Measurements from ENCODE around the gene TNIK. TPM values are rescaled to one million over a fixed set of nuclear protein-coding genes. Genes with fewer than 3 reads are reported as not detected.

TNIK gene
- polyA plus RNA-seq, 3 donors, result 16.5 to 22.3 (median 18.0) TPM

DNA sequence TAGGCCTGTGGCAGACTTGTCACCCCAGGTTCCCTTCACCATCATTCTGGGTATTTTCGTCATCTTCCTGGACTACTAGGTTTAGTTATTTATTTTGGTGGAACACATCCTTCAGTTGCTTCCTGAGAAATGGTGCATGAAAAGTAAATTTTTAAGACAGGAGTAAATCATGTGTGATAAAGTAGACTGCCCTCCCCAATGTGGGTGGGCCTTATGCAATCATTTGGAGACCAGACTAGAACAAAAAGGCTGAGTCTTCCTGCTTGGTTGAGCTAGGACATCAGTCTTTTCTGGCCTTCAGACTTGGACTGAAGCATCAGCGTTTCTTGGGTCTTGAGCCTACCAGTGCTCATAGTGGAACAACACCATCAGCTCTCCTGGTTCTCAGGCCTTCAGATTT lies 382.9 kb downstream of the TNIK start:
- DNase-seq (ENCODE audit: low read depth in 3 of 3, low spot score in 2 of 3), result no peak

DNA sequence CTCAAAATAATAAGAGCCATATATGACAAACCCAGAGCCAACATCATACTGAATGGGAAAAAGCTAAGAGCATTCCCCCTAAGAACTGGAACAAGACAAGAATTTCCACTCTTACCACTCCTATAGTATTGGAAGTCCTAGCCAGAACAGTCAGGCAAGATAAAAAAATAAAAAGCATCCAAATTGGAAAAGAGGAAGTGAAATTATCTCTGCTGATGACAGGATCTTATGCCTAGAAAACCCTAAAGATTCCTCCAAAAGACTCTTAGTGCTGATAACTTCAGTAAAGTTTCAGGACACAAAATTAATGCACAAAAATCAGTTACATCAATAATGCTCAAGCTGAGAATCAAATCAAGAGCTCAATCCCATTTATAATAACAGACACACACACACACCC lies 387.8 kb downstream of the TNIK start:
- no peak for DNase-seq (ENCODE audit: low read depth in 3 of 3, low spot score in 2 of 3)

DNA sequence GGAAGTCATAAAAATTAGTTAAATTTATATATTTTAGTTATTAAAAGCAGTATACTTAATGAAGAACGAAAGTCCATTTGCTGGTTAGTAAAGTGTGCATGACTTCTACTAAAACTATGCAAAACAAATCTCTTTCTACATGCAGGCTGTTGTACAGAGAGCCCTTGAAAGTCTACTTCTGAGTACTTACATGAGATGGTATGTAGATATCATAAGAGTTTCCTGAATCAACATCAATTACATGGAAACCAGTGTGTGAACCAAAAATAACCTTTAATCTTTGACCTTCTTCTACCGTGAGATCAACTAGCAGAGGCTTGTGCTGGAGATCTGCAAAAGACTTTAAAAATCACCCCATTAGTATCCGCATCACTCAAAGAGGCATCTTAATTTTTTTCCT lies 391.5 kb downstream of the TNIK start:
- no peak for DNase-seq (ENCODE audit: low read depth in 3 of 3, low spot score in 2 of 3)

DNA sequence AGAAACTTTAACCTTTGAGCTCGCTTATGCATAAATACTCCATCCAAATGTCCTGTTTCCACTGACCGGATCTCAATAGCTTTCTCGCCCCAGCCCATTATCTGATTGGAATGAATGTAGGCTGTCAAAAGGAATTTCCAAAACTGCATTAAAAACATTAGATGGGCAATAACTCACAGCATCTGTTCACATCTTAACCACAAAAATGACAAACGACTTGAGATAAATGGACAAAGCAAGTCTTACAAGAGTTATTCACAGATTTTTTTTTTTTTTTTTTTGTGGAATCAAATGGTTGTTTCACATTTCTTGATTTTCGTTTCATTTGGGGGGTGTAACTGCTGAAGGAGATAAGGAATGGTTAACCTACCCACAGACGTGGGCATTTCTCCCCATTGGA lies 394.0 kb downstream of the TNIK start:
- DNase-seq (ENCODE audit: low read depth in 3 of 3, low spot score in 2 of 3), result no peak

DNA sequence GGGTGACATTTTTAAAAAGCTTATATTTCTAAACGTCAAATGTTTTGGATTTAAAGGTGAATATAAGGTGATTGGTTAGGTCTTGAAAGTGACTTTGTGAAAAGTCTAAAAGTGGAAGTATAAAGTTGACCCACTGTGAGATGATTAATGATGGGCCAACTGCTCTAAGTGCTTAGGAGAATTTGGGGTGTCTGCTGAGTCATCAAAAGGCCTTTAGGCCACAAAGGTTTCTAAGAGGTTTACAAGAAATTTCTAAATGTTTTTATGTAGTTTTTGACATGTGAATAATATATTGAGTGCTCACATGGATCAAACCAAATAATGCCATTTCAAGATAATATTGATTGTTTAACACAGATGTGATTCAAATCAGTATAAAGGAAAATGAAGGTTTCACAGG lies 394.5 kb downstream of the TNIK start:
- DNase-seq (ENCODE audit: low read depth in 3 of 3, low spot score in 2 of 3), result no peak

DNA sequence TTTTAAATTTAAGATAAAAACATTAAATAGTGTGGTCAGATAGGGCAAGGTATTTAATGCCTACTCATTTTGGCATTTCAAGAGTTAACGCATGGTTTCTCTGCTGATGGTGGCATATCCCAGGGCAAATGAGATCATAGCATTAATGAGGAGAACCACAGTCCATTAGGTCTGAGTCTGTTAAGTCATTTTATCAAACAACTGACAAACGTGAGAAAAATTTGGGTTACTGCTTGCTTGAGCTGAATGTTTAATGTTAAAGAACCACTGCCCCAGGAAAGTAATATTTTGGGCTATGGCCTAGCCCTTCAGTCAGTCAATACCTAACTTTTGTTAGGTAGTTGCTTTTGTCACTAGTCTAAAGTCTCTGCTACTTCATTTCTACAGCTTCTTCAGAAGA lies 395.7 kb downstream of the TNIK start:
- DNase-seq (ENCODE audit: low read depth in 3 of 3, low spot score in 2 of 3), result no peak

DNA sequence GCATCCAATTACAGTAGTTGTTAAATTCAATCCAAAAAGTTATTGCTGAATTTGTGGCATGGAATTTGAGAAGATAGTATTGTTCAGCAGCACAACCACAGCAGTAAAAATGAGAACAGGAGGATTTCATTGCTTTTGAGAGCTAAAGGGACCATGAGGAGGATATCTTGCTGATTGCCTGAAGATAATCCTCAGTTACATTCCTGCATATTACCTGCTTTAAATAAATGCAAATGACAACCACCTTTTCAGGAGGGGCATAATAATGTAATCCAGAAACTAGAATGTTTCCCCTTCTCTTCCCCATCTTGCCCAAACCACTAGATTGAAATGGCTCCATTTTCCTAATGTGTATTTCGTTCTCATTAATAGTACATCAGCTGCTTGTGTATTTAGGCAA lies 398.5 kb downstream of the TNIK start:
- DNase-seq (ENCODE audit: low read depth in 3 of 3, low spot score in 2 of 3), result no peak

DNA sequence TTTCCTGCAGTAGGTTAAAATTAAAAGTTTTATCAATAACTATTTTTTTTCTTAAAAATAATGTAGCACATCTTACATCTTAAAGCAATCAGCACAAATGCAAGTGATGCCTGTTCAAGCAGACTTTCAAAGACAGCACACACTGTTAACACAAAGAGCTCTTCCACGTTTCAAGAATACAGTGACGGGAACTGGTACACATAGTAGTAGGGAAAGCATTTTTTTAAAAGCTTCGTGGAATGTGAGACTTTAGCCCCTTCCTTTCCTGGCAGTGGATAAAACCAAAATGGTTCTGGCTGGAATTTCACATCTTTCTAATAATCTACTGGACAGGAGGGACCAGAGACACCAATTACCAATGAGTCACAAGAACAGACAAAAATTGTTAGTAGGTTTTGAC lies 400.2 kb downstream of the TNIK start:
- no peak for DNase-seq (ENCODE audit: low read depth in 3 of 3, low spot score in 2 of 3)

DNA sequence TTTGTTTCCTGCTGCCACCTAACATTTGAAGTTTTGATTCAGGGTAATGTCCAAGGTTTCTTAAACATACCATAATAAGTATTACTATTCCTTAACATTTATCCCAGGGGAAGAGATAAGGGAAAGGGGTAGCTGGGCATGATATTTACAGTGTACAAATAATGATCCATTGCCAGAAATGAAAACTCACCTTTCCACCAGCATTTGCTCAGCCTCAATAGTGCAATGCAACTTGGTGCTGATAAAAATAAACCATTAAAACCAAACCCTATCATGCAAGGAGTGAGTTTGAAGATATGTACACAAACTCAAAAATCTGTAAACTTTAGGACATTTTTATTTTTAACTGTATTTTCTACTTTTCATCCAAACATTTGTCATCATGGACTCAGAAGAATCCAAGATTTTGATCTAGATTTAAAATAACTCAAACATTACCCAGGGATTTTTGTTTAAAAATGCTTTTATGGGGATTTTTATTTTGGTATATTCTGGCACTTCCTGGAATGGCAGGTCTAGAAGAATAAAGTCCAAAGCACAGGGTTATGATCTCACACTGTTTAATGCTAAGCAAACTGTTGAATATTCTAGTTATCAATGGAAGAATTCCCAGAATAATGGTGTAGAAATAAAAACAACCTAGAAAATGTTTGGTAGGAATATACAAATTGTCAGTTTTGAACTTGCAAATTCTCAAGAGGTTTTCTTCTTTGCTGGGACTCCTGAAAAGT lies 401.2 kb downstream of the TNIK start:
- DNase-seq (ENCODE audit: low read depth in 3 of 3, low spot score in 2 of 3), result no peak

DNA sequence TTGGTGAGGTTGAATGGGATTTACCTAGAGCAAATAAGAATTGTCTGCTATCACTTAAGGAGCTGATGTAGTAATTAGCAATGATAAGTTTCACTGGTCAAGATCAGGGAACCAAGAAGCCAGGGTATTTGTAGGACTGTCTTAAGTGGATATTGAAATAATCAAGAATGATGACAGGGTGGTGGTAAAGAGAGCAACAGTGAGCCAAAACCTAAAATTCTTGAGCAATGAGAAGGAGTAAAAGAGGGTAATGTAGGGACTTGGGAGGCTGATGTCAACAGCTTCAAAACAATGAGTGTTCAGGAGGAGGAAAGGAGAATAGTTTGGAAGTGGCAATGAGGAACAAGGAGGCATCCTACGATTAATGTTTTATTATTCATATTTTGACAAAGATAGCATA lies 402.1 kb downstream of the TNIK start:
- no peak for DNase-seq (ENCODE audit: low read depth in 3 of 3, low spot score in 2 of 3)

DNA sequence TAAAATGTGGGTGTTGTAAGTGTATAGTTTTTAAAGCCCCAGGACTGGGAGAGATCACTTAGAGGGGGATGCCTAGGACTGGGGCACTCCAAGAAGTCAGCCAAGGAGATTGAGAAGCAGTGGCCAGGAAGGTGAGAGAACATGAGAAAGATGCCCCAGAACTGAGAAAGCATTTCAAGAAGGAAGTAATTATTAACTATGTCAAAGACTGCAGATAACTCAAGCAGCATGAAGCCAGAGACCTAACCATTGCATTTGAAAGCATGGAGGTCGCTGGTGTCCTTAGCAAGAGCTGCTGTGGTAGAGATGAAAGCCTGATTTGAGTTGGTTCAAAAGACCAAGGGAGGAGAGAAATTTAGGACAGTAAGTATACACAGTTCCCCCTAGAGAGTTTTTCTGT lies 403.1 kb downstream of the TNIK start:
- DNase-seq (ENCODE audit: low read depth in 3 of 3, low spot score in 2 of 3), result no peak

DNA sequence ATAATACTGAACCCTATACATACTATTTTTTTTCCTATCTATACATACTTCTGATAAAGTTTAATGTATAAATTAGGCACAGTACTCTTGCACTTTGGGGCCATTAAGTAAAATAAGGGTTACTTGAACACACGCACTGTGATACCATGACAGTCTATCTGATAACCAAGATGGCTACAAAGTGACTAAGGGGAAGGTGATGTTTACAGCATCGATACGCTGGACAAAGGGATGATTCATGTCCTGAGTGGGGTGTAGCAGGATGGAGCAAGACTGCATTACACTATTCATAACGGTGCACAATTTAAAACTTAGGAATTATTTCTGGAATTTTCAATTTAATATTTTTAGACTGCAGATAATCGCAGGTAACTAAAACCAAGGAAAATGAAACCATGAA lies 403.7 kb downstream of the TNIK start:
- DNase-seq (ENCODE audit: low read depth in 3 of 3, low spot score in 2 of 3), result no peak

DNA sequence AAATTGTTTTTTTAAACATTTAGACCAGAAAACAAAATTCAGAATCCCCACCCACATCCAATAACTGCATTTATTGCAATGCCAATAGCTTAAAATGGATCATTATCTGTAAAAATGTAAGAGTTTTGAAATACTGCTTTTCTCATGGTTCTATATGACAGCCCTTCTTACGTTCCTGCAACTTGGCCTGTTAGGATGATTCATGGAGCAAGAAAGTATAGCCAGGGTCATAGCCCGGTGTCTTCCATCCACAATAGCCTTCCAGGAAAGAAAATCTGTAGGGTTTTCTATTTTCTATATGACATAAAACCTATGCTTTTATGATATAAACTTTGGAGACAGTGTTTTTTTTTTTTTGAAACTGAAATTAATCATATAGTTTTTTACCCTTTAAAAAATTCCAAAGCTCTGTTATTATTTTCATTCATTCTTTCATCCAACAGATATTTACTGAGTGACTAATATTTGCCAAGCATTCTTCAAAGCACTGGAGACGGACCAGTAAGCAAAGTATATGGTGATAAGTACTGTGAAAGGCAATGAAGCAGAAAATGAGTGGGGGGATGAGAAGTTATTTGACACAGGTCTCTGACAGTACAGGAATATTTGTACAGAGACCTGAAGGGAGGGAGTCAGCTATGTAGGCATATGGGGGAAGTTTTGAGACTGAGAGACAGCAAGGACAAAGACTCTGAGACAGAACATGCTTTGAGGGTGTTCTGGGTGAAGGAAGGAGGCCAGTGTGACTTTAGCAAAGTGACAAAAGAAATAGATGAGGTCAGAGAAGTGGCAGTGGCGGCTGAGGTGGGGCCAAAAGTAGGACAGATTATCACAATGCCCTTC lies 404.6 kb downstream of the TNIK start:
- no peak for DNase-seq (ENCODE audit: low read depth in 3 of 3, low spot score in 2 of 3)

DNA sequence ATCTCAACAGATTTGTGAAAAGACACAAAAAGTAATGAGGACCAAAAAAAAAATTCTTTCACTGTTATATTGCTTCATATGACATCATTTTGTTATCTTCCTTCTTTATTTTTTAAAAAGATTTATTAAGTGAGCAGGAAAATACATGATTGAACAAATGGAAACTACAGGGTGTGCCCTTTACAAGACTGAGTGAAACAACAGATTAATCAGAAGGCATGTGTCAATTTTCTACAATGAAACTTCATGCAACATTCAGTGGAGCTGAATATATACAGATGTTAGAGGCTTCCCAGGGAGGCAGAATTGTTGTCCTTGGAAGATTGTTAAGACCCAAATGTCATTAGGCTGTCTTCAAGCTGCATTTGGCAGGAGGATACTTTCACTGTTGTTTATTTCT lies 405.3 kb downstream of the TNIK start:
- DNase-seq (ENCODE audit: low read depth in 3 of 3, low spot score in 2 of 3), result no peak

DNA sequence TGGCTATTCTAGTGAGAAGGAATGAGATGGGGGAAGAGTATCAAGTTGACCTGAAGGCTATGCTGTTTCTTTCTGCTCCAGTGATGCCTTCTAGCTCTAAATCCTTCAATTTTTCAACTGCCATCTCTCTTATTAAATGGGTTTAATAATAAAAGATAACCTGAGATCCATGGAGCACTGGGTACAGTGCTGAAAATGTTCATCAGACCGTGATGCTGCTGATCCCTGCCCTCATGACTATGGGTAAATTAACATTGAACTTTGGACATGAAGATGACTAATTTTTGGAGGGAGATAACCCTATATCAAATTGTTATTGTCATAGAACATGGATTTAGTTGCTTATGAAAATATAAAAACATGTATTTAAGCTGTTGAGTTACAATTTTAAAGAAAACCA lies 406.0 kb downstream of the TNIK start:
- no peak for DNase-seq (ENCODE audit: low read depth in 3 of 3, low spot score in 2 of 3)

DNA sequence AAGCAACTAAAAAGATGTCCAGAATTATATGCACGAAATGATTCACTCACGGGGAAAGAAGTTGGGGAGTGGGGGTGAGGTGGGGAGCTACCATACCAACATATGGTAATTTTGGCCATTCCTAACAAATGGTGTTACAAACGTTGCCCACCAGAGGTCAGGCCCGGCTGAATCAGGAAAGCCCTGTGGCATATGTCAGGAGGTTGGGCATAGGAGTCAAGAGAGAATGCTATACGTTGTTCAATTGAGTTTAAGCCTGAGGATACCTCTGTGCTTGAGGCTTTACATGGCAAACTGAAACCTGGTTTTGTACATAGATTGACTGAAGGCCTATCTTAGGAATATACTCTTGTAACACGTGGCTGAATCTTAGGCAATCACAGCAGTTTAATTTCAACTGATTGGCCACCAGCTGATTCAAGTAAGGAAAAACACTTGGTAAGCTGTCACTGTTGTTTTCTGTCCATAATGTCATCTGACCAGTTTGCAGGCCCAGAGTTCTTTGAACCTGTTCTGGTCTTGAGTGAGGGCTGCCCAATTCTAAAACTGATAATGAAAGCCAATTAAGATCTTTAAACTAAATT lies 410.3 kb downstream of the TNIK start:
- DNase-seq (ENCODE audit: low read depth in 3 of 3, low spot score in 2 of 3), result no peak

DNA sequence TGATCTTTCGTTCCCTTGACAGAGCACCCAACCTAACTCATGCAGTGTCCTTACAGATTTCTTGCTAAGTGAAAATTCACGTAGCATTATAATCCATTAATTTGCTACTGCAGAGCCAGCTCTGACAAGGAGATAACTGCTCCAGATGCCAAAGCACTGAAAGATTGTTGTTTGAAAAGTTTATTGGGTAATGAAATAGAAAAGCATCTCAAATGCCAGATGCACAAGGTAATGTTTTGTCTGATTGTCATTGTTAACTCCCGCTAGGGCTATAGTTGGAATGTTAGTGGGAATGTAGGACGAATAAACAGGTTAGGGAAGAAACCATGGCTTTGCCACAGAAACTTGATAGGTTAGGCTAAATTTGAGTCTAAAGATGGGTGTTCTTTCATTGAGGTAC lies 413.4 kb downstream of the TNIK start:
- DNase-seq (ENCODE audit: low read depth in 3 of 3, low spot score in 2 of 3), result no peak

DNA sequence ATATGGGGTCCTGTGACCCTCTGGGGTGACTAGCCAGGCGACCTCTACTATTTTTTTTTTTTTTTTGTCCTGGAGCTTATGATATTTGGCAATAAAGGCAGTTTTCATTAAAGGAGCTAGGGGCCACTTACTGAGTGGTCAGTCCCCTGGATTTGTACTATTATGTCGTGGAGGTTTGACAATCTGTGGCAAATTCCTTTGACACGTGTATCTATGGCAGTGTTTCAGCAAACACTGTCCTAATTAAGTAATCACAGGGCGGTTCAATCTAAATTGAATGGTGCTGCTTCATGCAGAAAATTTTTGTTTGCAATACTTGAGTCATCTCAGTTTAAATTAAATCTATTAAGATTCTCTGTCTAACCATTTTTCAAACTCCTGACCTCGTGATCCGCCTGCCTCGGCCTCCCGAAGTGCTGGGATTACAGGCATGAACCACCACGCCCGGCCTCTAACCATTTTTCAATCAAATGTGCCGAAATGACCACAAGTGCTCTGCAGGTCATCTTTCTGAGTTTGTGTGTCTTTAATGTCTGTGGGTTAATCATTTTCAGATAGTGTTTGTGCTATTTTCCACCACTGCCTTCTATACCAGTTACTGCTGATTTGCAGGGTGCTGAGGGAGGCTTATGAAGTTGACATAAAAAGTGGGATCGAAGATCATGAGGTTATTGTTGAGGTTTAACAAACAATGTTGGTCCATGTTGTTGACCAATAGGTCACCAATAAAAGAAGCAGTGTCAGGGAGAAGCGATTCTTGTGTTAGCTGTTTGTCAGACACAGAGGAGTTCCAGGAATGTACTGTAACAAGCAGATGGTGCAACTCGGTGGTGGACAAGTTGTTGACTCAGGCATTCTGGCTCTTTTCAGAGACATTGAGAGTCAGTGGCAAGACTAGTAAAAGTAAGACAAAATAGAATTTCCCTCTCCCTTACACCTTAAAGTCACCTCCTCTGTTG lies 415.1 kb downstream of the TNIK start:
- no peak for DNase-seq (ENCODE audit: low read depth in 3 of 3, low spot score in 2 of 3)

DNA sequence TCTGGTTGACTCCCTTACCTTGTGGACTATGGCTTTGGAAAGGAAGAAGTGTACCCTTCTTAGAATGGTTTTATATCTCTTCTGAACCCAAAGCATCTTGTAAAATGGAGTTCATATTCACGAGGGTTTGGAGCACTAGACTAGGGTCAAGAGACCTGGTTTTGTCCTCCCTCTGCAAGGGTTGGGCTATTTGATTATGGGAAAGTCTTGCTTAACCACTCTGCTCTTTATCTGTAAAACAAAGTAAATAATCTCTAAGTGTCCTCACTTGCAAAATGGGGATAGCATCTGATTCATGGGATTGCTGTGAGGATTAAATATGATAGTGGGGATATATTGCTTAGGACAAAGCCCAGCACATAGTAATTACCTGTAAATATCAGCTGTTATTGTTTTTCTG lies 415.8 kb downstream of the TNIK start:
- no peak for DNase-seq (ENCODE audit: low read depth in 3 of 3, low spot score in 2 of 3)

DNA sequence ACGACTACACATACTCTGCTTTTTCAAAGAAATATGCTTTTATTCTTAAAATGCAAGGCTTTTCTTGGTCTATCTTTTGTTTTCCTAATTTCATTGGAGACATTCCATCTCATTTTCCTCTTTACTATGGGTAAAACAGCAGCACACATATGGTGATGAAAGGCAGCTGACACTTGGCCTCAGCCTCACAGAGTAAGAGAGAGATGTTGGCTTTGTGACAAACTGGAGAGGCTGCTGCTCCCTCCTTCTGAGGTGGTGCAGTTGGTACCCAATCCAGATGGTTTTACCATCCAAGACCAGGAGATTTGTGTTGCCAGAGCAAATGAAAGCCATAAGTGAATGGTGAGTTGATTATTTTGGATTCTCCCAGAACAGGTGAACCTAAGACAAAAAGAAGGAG lies 420.5 kb downstream of the TNIK start:
- DNase-seq (ENCODE audit: low read depth in 3 of 3, low spot score in 2 of 3), result no peak

DNA sequence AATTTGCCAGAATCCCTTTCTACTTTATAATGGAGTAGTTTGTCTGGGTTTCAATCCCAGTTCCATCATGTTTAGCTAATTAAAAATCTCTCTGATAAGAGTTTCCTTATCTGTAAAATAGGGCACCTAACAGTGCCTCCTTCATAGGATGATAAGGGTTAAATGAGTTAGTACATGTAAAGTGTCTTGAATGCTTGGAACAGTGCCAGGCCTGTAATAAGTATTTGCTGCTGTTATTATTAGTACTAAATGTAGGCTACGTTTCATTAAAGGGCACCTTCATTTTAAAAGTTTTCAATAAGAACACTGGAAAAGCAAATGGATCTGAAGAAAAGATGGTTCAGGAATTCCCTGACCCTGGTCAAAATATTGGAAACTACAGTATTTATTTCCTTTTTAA lies 421.9 kb downstream of the TNIK start:
- no peak for DNase-seq (ENCODE audit: low read depth in 3 of 3, low spot score in 2 of 3)
